SK-N-SH (cell line): ENCODE results near the gene CDK5. TPM values are rescaled to one million over a fixed set of nuclear protein-coding genes. Genes with fewer than 3 reads are reported as not detected.
A peak's percentile ranks its signal among the peaks of the same experiment; 100 is the strongest.

Source experiments
- CTCF ChIA-PET: fragments of 300-600, 350-600 bp; formaldehyde crosslinking; extraction: SDS; loops from one replicate; lab custom pipeline; 2021; lab: Yijun Ruan, JAX
- POLR2A ChIA-PET: fragments of 350-600 bp; sonication (Branson Sonifier 250); formaldehyde crosslinking; extraction: SDS; loops from one replicate; lab custom pipeline; 2020; ENCODE audit warnings: antibody characterized with exemption, inconsistent platforms; lab: Yijun Ruan, JAX
- DNase-seq: peaks from one replicate; pipeline ENCODE4 v3.0.0; 2012
- H2AFZ ChIP-seq: fragments of 200-600 bp; sonication (generic); 2 replicates; pipeline ENCODE4 v1.8.1; 2016; ENCODE audit warnings: antibody characterized with exemption, mild to moderate bottlenecking, low read depth
- H3F3A ChIP-seq: fragments of 200-600 bp; sonication (generic); replicated peaks from 2 replicates; pipeline ENCODE3; 2016; ENCODE audit warnings: antibody characterized with exemption, mild to moderate bottlenecking; ENCODE audit not compliant: insufficient read depth
- H3K27ac ChIP-seq, 2 experiments: fragments of 200-500 bp in 1 of 2; fragments of 200-600 bp in 1 of 2; sonication (Bioruptor generic) in 1 of 2; sonication (generic), shearing (Covaris generic) in 1 of 2; 2 replicates each; pipeline versions ENCODE4 v1.5.1 to v1.6.1; 2014 to 2016; ENCODE audit warnings: low read depth in 2 of 2, inconsistent platforms in 1 of 2, low read length in 1 of 2, mild to moderate bottlenecking in 1 of 2, mixed read lengths in 1 of 2
- H3K27me3 ChIP-seq: fragments of 200-600 bp; sonication (generic), shearing (Covaris generic); 2 replicates; pipeline ENCODE4 v1.6.1; 2016; ENCODE audit warnings: mixed run types; ENCODE audit not compliant: insufficient read depth
- H3K36me3 ChIP-seq, 2 experiments: fragments of 200-500 bp in 1 of 2; fragments of 200-600 bp in 1 of 2; sonication (Bioruptor generic) in 1 of 2; sonication (generic) in 1 of 2; replicated peaks in 1 of 2; 2 replicates each; pipeline versions ENCODE3 to v1.5.1; 2014 to 2016; ENCODE audit warnings: low read length in 1 of 2, mild to moderate bottlenecking in 1 of 2; ENCODE audit not compliant: insufficient read depth in 2 of 2, control insufficient read depth in 1 of 2
- H3K4me1 ChIP-seq, 2 experiments: fragments of 200-500 bp in 1 of 2; fragments of 200-600 bp in 1 of 2; sonication (Bioruptor generic) in 1 of 2; sonication (generic), shearing (Covaris generic) in 1 of 2; 2 replicates each; pipeline versions ENCODE4 v1.5.1 to v1.6.1; 2014 to 2016; ENCODE audit warnings: low read depth in 1 of 2, low read length in 1 of 2, mixed run types in 1 of 2; ENCODE audit not compliant: insufficient read depth in 2 of 2, control insufficient read depth in 1 of 2
- H3K4me2 ChIP-seq: fragments of 200-600 bp; sonication (generic), shearing (Covaris generic); 2 replicates; pipeline ENCODE4 v1.6.1; 2017; ENCODE audit warnings: mixed run types
- H3K4me3 ChIP-seq, 2 experiments: fragments of 200-500 bp in 1 of 2; fragments of 200-600 bp in 1 of 2; sonication (Bioruptor generic) in 1 of 2; sonication (generic), shearing (Covaris generic) in 1 of 2; 2 replicates each; pipeline versions ENCODE4 v1.5.1 to v1.8.1; 2014 to 2016; ENCODE audit warnings: low read depth in 2 of 2, inconsistent platforms in 1 of 2, low read length in 1 of 2, mild to moderate bottlenecking in 1 of 2, mixed read lengths in 1 of 2, moderate library complexity in 1 of 2
- H3K79me2 ChIP-seq: fragments of 200-600 bp; sonication (generic); 2 replicates; pipeline ENCODE4 v1.8.1; 2017; ENCODE audit warnings: mild to moderate bottlenecking; ENCODE audit not compliant: insufficient read depth
- H3K9ac ChIP-seq: fragments of 200-600 bp; sonication (generic); 2 replicates; pipeline ENCODE4 v1.6.1; 2017; ENCODE audit warnings: mixed run types
- H3K9me2 ChIP-seq: fragments of 200-600 bp; sonication (generic); 2 replicates; pipeline ENCODE4 v1.6.1; 2017; ENCODE audit warnings: mixed run types
- H3K9me3 ChIP-seq: fragments of 200-600 bp; sonication (generic); 2 replicates; pipeline ENCODE4 v1.6.1; 2017; ENCODE audit warnings: mixed run types, mild to moderate bottlenecking, moderate library complexity
- H4K20me1 ChIP-seq: fragments of 200-600 bp; sonication (generic); 2 replicates; pipeline ENCODE4 v1.6.1; 2017; ENCODE audit warnings: mild to moderate bottlenecking, mixed run types; ENCODE audit not compliant: insufficient read depth
- CHD2 ChIP-seq: fragments of 150-350 bp; IDR thresholded peaks from 2 replicates; pipeline ENCODE4 v1.6.1; 2018; ENCODE audit warnings: low read length; ENCODE audit not compliant: partially characterized antibody
- ELF1 ChIP-seq: IDR thresholded peaks from 2 replicates; pipeline ENCODE4 v1.4.0; 2012
- EZH2phosphoT487 ChIP-seq: fragments of 200-600 bp; sonication (generic); IDR thresholded peaks from 2 replicates; pipeline ENCODE4 v1.6.1; 2017; ENCODE audit warnings: low read depth, mixed run types, mild to moderate bottlenecking, antibody characterized with exemption, moderate library complexity, borderline replicate concordance
- FOXJ3 ChIP-seq: sonication (generic); formaldehyde crosslinking; IDR thresholded peaks from 2 replicates; pipeline ENCODE4 v1.5.1; 2020; ENCODE audit warnings: mild to moderate bottlenecking, missing genetic modification reagents
- FOXM1 ChIP-seq: IDR thresholded peaks from 2 replicates; pipeline ENCODE4 v1.4.0; 2012; ENCODE audit warnings: low read depth, mild to moderate bottlenecking
- GABPA ChIP-seq: IDR thresholded peaks from 2 replicates; pipeline ENCODE4 v1.4.0; 2012; ENCODE audit warnings: low read depth, mild to moderate bottlenecking
- JUND ChIP-seq: IDR thresholded peaks from 2 replicates; pipeline ENCODE4 v1.4.0; 2012
- MAX ChIP-seq: IDR thresholded peaks from 2 replicates; pipeline ENCODE4 v1.4.0; 2012; ENCODE audit warnings: low read depth
- MEF2A ChIP-seq: IDR thresholded peaks from 2 replicates; pipeline ENCODE4 v1.4.0; 2012; ENCODE audit warnings: low read depth, borderline replicate concordance
- NFIC ChIP-seq: IDR thresholded peaks from 2 replicates; pipeline ENCODE4 v1.4.0; 2012; ENCODE audit warnings: borderline replicate concordance
- NRF1 ChIP-seq: IDR thresholded peaks from 2 replicates; pipeline ENCODE4 v1.6.1; 2012; ENCODE audit warnings: low read depth, mild to moderate bottlenecking, low read length
- PBX3 ChIP-seq: IDR thresholded peaks from 2 replicates; pipeline ENCODE4; 2012
- RAD21 ChIP-seq: IDR thresholded peaks from 2 replicates; pipeline ENCODE4 v1.6.1; 2012; ENCODE audit warnings: mild to moderate bottlenecking, low read length
- RCOR1 ChIP-seq: fragments of 150-350 bp; IDR thresholded peaks from 2 replicates; pipeline ENCODE4 v1.6.1; 2017; ENCODE audit warnings: antibody characterized with exemption, low read length
- REST ChIP-seq: IDR thresholded peaks from 2 replicates; pipeline ENCODE4 v1.6.1; 2012; ENCODE audit warnings: mild to moderate bottlenecking, low read depth, low read length, moderate library complexity
- RXRA ChIP-seq: IDR thresholded peaks from 2 replicates; pipeline ENCODE4 v1.4.0; 2012; ENCODE audit warnings: low read depth, mild to moderate bottlenecking, borderline replicate concordance
- SMC3 ChIP-seq: IDR thresholded peaks from 2 replicates; pipeline ENCODE4 v1.6.1; 2012; ENCODE audit warnings: low read depth, low read length, improper control_type of control experiment
- TCF12 ChIP-seq: IDR thresholded peaks from 2 replicates; pipeline ENCODE4 v1.4.0; 2012
- USF2 ChIP-seq: fragments of 150-350 bp; IDR thresholded peaks from 2 replicates; pipeline ENCODE4 v1.6.1; 2017; ENCODE audit warnings: antibody characterized with exemption, low read length, low read depth, borderline replicate concordance
- YY1 ChIP-seq: IDR thresholded peaks from 2 replicates; pipeline ENCODE4 v1.4.0; 2012; ENCODE audit warnings: low read depth, mild to moderate bottlenecking
- WGBS: methylation state at CpG from one replicate; pipeline ENCODE4 v1.1.6; 2017; ENCODE audit warnings: low lambda C conversion rate; 5-methylcytosine and 5-hydroxymethylcytosine counted together
- polyA plus RNA-seq, 3 experiments: library from polyadenylated mRNA; depleted of rRNA; stranded (reverse); fragments of >200 nt; gene quantifications; 2 replicates each; pipeline ENCODE4 v1.2.3, GENCODE V29; 2012
- TF ChIP-seq, protein P1 (sequence below): fragments of 150-350 bp; IDR thresholded peaks from 2 replicates; pipeline ENCODE4 v1.6.1; 2016; ENCODE audit warnings: mild to moderate bottlenecking, low read depth, low read length

CDK5 gene
- polyA plus RNA-seq, 1 of the 3 experiments (the other 2 are of a cell fraction), result 125 TPM

DNA sequence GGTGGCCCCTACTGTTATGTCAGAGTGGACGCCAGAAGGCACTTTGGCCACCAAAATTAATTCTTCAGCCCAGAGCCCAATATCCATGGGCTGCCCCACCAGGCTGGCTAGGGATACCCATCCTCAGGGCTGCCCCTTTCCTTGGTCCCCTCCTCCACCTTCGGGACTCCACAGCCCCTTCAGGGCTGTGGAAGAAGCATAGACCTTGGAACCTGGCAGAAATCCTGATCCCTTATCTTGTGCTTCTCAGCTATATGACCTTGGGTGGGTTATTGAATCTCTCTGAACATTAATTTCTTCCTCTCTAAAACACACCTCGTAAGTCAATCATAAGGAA lies 26.1 kb upstream of the CDK5 start:
- no peak for DNase-seq
- Histone ChIP-seq H4K20me1 (peaks cover 14% of the 10 kb centered on the region), H3K9me3 (no peaks in the 10 kb centered on the region), H3K27ac (peak overlapping the region in 1 of 2 experiments; percentile 92; a peak in 2 of 4 replicates), H3F3A (peaks cover 20% of the 10 kb centered on the region), H3K36me3 (peaks cover 6 to 16% of the 10 kb centered on the region in 2 experiments), H3K9me2 (no peaks in the 10 kb centered on the region), H3K9ac (peak overlapping the region; percentile 96; the same call in 1 of the 2 replicates), H3K4me1 (peaks cover 37 to 61% of the 10 kb centered on the region in 2 experiments), H3K4me2 (peak overlapping the region; percentile 98), H2AFZ (peak overlapping the region; percentile 99), H3K79me2 (peaks cover 63% of the 10 kb centered on the region), H3K27me3 (no peaks in the 10 kb centered on the region), H3K4me3 (peak overlapping the region; percentile 71 to 94)
- TF ChIP-seq GABPA, result no peak
- 0 out of 2 replicates have a peak, but pooled peaks have one; percentile 27 for TF ChIP-seq RCOR1
- no peak for TF ChIP-seq ELF1
- no peak for TF ChIP-seq SMC3
- TF ChIP-seq FOXM1, result no peak
- no peak for TF ChIP-seq CHD2
- TF ChIP-seq EZH2phosphoT487, result no peak
- TF ChIP-seq NFIC, result no peak
- ChIA-PET CTCF (interaction anchor here (0.5 to 21.3 kb wide), 7 partner anchors 23 to 1602 kb away, joined by 3 to 474 read pairs (median 4); partner anchors contain the start of genes CDK5 and SLC4A2), POLR2A (interaction anchor here (1.0 to 1.1 kb wide), 2 partner anchors 26 to 144 kb away, joined by 3 read pairs; partner anchors contain the start of genes ABCF2 and CDK5)
- WGBS, result 69% methylated on average over 2 of the region's 3 CpGs

DNA sequence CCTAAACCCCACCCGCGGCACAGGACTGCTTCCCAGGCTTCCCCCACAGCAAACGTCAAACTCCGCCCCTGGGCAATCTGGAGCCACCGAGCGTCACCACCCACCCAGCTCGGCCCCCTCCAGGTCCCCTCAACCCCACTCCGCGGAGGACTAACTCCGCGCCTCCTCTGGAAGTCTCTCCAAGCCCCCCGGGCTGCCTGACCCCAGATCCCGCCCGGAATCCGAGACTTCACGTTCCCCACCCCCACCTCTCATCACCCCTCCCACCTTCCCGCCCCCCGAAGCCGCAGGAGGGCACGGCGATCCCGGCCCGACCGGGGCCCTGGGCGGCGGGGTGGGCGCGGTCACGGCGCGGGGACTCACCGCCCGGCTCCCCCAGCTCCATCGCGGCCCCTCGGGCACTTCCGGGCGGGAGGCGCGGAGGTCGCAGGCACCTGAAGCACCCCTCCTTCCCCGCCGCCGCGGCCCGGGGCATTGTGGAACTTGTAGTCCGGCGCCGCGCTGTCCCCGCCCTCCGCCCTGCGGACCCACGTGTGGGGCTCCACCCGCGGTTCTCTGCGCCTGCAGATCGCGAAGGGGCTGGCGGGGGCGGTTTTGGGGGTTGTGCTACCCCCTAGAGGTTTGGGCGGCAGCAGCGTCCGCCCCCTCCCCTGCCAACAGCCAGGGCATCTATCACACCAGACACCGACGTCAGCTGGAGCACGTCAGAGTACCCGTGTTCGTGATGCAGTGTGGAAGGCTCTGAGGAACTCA lies 25.6 kb upstream of the CDK5 start, which contains the start of gene TMUB1:
Gene TMUB1 (minus strand): TSS at position 423 of the 753 bp plus-strand sequence. CDS start 930 bp downstream, outside the sequence.
- WGBS, result 2% methylated on average over 33 of the region's 69 CpGs
- Histone ChIP-seq H3K79me2 (peaks cover 63% of the 10 kb centered on the region), H3K4me2 (peak within 1 kb of the TSS; percentile 98), H3K9ac (peak within 1 kb of the TSS; percentile 96), H3K9me3 (no peaks in the 10 kb centered on the region), H3K4me1 (peaks cover 34 to 58% of the 10 kb centered on the region in 2 experiments), H3K27me3 (no peaks in the 10 kb centered on the region), H3K27ac (peak within 1 kb of the TSS; percentile 78 to 92), H4K20me1 (peaks cover 8% of the 10 kb centered on the region), H3K4me3 (peak within 1 kb of the TSS; percentile 71 to 94), H3K36me3 (peaks cover 7 to 20% of the 10 kb centered on the region in 2 experiments), H2AFZ (peak within 1 kb of the TSS; percentile 99), H3K9me2 (no peaks in the 10 kb centered on the region), H3F3A (peaks cover 23% of the 10 kb centered on the region)
- peak; percentile 88 for DNase-seq
- POLR2A ChIA-PET, result interaction anchor here (0.8 to 1.1 kb wide), 3 partner anchors 26 to 144 kb away, joined by 3 read pairs; partner anchors contain the start of genes ABCB8, ABCF2 and CDK5
- CTCF ChIA-PET, result interaction anchor here (0.5 to 21.3 kb wide), 13 partner anchors 13 to 1601 kb away, joined by 3 to 474 read pairs (median 4); partner anchors contain the start of genes CDK5 and SLC4A2
- TF ChIP-seq USF2, result no peak
- TF ChIP-seq RXRA, result no peak
- no peak for TF ChIP-seq FOXJ3
- TF ChIP-seq SMC3, result no peak
- no peak for TF ChIP-seq RAD21
- TF ChIP-seq, protein P1, sequence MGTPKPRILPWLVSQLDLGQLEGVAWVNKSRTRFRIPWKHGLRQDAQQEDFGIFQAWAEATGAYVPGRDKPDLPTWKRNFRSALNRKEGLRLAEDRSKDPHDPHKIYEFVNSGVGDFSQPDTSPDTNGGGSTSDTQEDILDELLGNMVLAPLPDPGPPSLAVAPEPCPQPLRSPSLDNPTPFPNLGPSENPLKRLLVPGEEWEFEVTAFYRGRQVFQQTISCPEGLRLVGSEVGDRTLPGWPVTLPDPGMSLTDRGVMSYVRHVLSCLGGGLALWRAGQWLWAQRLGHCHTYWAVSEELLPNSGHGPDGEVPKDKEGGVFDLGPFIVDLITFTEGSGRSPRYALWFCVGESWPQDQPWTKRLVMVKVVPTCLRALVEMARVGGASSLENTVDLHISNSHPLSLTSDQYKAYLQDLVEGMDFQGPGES, result no peak
- no peak for TF ChIP-seq REST
- TF ChIP-seq TCF12, result no peak
- no peak for TF ChIP-seq NRF1
- TF ChIP-seq YY1, result no peak
- TF ChIP-seq JUND, result no peak
- peak; percentile 71 for TF ChIP-seq ELF1
- TF ChIP-seq PBX3, result peak; percentile 47; the same call in 1 of the 2 replicates
- peak; percentile 90 for TF ChIP-seq MAX
- no peak for TF ChIP-seq MEF2A
